Fibroblast of the conjunctiva (primary cell): ENCODE results near the gene RPS29.

Source experiments
- DNase-seq: peaks from one replicate; pipeline ENCODE4 v3.0.0-alpha.2; 2010; ENCODE audit warnings: low read depth

RPS29 gene

DNA sequence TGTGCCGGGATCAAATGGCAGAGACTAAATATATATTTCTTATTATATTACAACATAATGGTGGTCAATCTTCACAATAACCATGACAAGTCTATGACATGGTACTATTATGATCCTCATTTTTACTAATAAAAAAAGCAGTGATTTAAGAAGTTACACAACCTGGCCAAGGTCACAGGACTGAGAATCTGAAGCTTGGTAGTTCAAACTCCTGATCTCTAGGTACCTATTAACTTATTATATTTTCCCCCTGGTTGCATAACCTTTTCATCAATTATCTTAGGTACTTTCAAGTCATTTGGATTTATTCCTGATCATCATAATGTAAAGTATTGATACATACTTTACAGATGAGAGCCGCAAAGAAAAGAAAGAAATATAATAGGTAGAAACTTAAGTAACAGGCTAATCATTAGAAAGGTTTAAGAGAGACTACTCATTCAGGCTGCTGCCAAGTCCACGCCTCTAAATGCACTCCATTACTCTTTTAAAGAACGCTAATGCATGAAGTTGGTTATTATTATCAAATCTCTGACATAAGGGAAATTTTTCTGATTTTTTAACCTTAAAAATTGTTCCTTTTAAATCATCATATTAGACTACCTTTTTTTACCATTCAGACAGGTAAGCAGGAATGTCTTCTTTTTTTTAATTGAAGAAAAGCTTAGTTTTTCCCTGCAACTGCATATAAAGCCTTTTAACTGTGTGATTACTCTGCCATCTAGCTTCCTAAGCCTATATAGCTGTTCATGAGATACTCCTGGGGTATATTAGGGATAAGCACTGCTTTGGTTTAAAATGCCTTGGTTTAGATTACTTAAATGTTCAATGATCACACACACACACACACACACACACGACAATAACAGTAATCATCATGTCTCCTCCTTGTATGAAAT is 35.6 kb downstream of the RPS29 start:
- DNase-seq = no peak

DNA sequence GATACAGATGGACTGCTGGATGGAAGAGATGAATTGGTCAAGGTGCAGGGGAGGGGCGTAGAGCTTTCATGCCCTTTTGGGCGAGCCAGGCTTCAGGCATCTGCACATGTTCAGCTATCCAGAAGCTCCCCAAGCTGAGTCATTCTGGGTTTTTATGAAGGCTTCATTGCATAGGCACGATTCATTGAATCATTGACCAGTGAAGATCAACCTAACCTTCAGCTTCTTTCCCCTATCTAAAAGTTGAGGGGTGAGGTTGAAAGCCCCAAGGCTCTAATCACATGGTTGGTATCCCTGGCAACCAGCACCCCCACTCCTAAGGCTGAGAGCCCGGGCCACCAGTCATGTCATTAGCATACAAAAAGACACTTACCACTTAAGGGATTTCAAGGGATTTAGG is 36.3 kb downstream of the RPS29 start:
- no peak for DNase-seq

DNA sequence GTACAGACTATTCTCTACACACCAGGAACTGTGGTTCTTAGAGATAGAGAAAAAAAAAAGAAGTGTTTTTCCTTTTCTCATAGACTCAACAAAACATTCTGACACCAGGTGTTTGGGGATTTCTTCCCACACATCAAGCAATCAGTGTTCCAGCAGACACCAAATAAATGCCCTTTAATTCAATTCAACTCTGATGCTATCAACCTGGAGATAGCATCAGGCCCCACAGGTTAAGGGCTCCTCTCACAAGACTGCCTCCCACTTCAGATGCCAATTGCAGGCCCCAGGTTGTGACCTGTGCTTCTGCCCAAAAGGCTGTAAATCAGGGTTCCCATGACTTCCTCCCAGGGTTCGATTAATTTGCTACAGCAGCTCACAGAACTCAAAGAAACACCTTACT is 36.7 kb downstream of the RPS29 start:
- DNase-seq = no peak

DNA sequence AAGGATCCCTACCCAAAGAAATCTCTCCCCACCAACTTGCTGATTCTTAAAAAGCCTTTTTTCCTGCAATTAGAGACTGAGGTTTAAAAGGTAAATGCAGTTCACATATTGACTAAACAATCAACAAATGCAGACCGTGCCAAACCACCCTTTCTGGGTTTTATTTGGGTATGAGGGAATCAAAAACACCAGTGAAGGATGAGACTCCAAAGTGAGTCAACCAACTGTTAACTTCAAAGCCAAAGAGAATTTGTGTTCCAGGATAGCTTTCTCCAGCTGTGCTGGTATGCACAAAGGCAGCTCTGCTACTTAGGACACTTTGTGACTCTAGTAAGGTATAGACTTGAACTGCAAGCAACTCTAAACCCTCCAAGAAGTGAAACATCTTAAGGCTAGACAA is 39.4 kb downstream of the RPS29 start:
- DNase-seq = no peak

DNA sequence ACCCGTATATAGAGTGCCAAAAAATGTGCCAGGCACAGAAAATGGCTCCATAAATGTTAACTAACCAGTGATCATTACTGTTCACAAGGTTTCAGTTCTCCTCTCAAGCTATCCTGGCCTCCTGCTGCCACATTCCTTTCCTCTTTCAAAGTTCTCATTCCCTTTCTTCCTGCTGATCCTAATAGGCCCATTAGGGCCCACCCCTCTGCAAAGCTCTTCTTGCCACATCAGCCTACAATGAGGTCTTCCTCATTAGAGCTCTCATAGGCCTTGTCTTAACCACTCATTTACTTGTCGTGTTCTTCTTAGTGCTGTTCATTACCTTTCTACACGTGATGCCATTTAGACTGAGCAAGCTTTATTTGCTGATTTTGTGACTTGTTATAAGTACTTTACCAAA is 40.5 kb downstream of the RPS29 start:
- DNase-seq = no peak

DNA sequence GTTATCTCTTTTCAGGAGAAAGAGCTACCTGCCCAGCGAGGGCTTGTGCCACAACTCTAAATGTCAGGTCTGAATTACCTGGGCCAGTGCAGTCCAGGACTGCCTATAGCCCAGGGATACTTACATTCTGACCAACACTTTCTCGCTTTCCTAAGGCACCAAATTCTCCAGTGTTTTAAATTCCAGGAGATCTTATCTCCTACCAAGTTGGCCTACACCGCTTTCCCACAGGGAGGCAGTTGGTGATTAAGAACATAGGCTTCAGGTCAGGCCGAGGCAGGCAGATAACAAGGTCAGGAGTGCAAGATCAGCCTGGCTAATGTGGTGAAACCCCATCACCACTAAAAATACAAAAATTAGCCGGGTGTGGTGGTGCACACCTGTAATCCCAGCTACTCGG is 41.1 kb downstream of the RPS29 start:
- DNase-seq = no peak

DNA sequence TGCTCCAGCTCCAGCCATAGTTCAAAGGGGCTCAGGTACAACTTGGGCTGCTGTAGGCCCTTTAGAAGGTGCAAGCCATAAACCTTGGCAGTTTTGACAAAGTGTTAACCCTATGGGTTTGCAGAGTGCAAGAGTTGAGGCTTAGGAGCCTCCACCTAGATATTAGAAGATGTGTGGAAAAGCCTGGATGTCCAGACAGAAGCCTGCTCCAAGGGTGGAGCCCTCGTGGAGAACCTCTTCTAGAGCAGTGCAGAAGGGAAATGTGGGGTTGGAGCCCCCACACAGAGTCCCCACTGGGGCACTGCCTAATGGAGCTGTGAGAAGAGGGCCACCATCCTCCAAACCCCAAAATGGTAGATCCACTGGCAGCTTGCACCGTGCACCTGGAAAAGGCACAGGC is 45.1 kb downstream of the RPS29 start:
- DNase-seq = no peak

DNA sequence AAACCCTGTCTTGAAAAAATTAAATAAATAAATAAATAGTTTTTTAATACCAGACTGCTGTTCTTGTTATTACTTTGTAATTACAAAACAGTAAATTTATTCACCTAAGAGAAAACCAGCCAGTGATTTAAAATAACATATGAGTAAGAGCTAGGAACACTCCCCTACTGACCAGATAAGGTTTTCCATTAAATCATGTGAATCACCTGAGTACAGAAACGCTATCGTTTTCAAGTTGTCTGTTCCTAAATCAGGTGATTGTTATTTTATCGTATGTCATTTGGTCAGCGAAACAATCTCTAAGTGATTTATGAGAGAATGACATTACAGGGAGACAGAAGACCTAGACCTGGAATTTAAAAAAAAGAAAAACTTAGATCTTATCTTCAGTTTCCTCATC is 47.3 kb downstream of the RPS29 start:
- DNase-seq = no peak
